HG02610 (cell line): ENCODE results near the gene CXCR5.
"Not testable (repeated sequence)": the region's sequence is repeated elsewhere in the genome, so short reads cannot be mapped to it uniquely, and the experiment has no call there.

Experiments
- ATAC-seq: cut with Tn5 transposase; IDR thresholded peaks from one replicate; pipeline ENCODE4 v1.9.1; 2021; ENCODE audit warnings: mild to moderate bottlenecking, moderate library complexity; ENCODE audit not compliant: unreplicated experiment

The CXCR5 gene

GRCh38 chr11:118883368-118884071 lies at the start of gene CXCR5:
TSS of gene CXCR5 (plus strand) at chr11:118883892. CDS start at chr11:118883942, 50 bp downstream.
- peak; percentile 76 for ATAC-seq

GRCh38 chr11:118834427-118835028 lies 49.2 kb upstream of the CXCR5 start:
- ATAC-seq: no peak

- no peak for ATAC-seq
Observed at GRCh38 chr11:118837868-118838267, 45.8 kb upstream of the CXCR5 start.

DNA sequence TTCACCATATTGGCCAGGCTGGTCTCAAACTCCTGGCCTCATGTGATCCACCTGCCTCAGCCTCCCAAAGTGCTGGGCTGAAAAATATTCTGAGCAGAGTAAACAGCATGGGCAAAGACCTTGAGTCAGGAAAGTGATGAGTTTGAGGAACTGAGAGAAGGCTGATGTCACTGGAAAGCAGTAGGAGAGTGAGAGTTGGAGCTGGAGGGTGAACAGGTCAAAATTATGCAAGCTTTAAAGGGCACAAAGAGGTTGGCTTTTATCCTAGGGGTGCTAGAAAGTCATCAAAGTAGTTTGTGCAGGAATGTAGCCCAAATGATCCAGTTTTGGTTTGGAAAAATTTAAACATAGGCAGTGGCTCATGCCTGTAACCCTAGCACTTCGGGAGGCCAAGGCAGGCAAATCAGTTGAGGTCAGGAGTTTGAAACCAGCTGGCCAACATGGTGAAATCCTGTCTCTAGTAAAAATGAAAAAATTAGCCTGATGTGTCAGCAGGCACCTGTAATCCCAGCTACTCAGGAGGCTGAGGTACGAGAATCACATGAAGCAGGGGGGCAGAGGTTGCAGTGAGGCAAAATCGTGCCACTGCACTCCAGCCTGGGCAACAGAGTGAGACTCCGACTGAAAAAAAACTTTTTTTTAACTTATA lies 44.7 kb upstream of the CXCR5 start:
- peak; percentile 72 for ATAC-seq

DNA sequence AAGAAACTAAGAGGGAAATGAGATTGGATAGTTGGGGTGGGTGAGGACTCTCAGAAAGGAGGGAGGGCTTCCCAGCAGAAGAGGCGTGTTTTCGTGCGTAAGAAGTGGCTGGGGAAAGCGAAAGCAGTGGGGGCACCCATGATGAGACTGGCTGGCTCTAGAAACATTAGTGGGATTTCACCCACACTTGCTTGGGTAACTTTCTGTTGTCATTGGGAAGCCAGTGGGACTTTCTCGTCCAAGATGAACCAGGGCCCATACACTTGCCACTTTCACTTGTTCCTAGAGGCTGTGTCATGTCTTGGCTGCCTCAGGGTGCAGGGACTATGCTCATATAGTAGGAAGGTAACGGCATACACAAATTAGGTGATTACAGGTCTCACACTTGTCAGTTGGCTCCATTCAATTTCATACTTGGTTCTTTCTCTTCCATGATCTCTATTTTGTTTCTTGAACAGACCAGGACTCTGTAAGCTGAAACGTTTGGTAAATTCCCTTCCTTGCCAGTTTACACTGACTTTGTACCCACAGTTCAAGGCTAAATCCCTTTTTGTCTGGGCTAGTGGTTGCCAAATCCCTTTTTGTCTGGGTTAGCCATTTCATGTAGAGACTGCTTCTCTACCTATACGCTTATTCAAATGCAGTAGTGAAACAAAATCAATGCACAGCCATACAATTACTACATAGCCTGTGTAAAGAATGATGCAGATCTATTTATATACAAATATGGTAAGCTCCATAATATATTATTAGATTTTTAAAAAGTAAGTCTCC lies 42.0 kb upstream of the CXCR5 start:
- peak; percentile 51 for ATAC-seq

GRCh38 chr11:118842369-118842768 lies 41.3 kb upstream of the CXCR5 start:
- no peak for ATAC-seq

GRCh38 chr11:118842843-118843242 lies 40.8 kb upstream of the CXCR5 start:
- not testable (repeated sequence) for ATAC-seq

- ATAC-seq: no peak
Observed at GRCh38 chr11:118843565-118843964, 40.1 kb upstream of the CXCR5 start.

GRCh38 chr11:118845369-118845768 lies 38.3 kb upstream of the CXCR5 start:
- ATAC-seq: no peak

GRCh38 chr11:118846181-118846935 lies 37.3 kb upstream of the CXCR5 start:
- ATAC-seq: no peak

DNA sequence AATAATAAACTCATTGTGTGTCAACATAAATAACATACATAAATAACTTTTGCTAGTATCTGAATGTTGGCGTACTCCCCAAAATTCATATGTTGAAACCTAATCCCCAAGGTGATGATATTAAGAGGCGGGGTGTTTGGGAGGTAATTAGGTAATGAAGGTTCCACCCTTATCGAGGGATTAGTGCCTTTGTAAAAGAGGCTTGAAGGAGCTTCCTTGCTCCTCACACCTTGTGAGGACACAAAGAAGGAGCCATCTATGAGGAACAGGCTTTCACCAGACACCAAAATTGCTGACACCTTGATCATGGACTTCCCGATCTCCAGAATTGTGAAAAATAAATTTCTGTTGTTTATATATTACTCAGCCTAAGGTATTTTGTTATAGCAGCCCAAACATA lies 33.9 kb upstream of the CXCR5 start:
- ATAC-seq: no peak

- no peak for ATAC-seq
Observed at GRCh38 chr11:118851970-118852369, 31.7 kb upstream of the CXCR5 start.

GRCh38 chr11:118853678-118854077 lies 30.0 kb upstream of the CXCR5 start:
- no peak for ATAC-seq

DNA sequence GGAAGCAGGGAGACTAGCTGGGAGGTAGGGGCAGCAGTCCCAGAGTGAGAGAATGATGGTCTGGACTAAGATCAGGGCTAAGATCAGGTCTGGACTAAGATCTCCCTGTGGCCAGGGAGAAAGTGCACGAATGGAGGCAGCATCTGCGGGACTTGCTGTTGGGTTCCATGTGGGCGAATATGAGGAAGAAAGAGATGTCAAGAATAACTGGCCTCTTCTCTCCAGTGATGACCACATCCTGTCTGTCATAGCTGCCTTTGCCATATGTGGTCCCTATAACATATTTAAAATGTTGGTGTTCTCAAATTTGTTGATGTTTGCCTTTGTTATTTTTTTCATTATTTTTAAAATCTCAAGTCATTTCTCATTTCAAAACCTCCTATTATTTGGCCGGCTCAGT lies 27.4 kb upstream of the CXCR5 start:
- no peak for ATAC-seq

- no peak for ATAC-seq
Observed at GRCh38 chr11:118857385-118857784, 26.3 kb upstream of the CXCR5 start.

DNA sequence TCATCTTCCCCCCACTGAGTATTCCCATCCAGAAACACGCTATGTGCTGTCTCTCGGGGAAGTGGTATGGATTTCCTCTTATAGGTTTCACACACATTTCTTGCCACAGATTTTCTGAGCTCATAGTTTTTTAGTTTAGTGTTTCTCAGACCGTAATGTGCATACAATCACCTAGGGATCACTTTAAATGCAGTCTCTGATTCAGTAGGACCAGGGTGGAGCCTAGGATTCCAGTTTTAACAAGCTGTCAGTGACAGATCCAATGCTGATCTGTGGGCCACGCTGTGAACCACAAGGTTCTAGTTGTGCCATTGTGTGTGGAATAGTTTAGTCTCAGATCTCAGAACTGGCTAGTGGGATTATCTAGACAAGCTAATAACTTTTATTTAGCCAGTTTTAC lies 23.7 kb upstream of the CXCR5 start:
- no peak for ATAC-seq

GRCh38 chr11:118868659-118869058 lies 15.0 kb upstream of the CXCR5 start:
- no peak for ATAC-seq

- peak; percentile 80 for ATAC-seq
Observed at GRCh38 chr11:118870396-118871343, 13.0 kb upstream of the CXCR5 start.

- no peak for ATAC-seq
Observed at GRCh38 chr11:118872403-118872821, 11.3 kb upstream of the CXCR5 start.

DNA sequence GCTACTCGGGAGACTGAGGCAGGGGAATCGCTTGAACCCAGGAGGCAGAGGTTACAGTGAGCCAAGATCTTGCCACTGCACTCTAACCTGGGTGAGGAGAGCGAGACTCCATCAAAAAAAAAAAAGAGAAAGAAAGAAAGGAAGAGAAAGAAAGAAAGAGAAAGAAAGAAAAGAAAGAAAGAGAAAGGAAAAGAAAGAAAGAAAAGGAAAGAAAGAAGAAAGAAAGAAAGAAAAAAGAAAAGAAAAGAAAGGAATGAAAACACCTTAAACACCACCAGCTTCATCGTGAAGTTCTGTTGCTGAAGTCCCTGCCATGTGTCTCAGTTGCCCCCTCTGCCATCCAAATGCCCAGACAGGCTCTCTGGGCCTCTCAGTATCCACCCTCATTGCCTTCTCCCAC lies 9.9 kb upstream of the CXCR5 start:
- no peak for ATAC-seq
